Epithelial cell of proximal tubule (primary cell): ENCODE results near the gene SLX9. TPM values are rescaled to one million over a fixed set of nuclear protein-coding genes. Genes with fewer than 3 reads are reported as not detected.

Source experiments
- DNase-seq: peaks from one replicate; pipeline ENCODE4 v3.0.0-alpha.2; 2011; ENCODE audit warnings: low read depth
- H3K4me3 ChIP-seq: 2 replicates; pipeline ENCODE4 v1.5.1; 2011; ENCODE audit warnings: low read depth, mild to moderate bottlenecking, low read length
- total RNA-seq: library from RNA; depleted of rRNA; stranded (reverse); fragments of >200 nt; gene quantifications from 2 replicates; pipeline ENCODE4 v1.2.3, GENCODE V29; 2015
- TF ChIP-seq, protein P1 (sequence below): conservative IDR thresholded peaks from 2 replicates; pipeline ENCODE4 v1.5.1; 2012; ENCODE audit warnings: low read depth, mild to moderate bottlenecking, low read length

SLX9 gene
- total RNA-seq, 1 donor from 2014 or later: 52.1 TPM

DNA sequence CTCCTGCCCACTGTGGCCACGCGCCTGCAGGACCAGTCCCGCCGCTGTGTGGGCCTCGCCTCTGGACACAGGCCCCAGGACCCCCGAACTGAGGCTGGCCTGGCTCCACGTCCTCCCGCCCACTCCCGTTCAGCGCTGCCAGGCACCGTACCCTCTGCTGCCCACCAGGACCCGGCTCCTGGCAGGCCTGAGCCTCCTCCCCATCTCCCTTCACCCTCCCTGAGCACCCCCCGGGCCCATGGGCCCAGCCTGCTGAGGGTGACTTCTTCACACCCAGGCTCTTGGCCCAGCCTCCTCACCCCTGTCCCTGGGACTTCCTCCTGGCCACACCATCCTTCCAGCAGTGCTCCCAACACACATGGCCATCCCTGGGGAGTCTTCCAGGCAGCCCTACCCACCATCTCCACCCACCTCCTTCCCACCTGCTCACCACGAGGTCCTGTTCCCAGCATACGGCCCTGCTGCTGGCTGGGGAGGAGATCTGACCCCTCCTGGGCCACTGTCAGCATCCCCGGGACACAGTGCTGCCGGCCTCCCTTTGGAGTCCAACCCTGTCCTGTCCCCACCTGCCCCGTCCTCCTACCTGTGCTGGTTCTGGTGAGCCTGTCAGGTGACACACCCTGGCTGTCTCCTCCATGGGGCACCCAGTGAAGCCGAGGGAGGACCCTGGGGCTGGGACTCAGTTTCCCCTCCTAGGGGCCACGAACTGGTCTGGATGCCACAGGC, 53.7 kb downstream of the SLX9 start:
- no peak overlapping the region for H3K4me3 ChIP-seq
- DNase-seq: no peak
- TF ChIP-seq, protein P1, sequence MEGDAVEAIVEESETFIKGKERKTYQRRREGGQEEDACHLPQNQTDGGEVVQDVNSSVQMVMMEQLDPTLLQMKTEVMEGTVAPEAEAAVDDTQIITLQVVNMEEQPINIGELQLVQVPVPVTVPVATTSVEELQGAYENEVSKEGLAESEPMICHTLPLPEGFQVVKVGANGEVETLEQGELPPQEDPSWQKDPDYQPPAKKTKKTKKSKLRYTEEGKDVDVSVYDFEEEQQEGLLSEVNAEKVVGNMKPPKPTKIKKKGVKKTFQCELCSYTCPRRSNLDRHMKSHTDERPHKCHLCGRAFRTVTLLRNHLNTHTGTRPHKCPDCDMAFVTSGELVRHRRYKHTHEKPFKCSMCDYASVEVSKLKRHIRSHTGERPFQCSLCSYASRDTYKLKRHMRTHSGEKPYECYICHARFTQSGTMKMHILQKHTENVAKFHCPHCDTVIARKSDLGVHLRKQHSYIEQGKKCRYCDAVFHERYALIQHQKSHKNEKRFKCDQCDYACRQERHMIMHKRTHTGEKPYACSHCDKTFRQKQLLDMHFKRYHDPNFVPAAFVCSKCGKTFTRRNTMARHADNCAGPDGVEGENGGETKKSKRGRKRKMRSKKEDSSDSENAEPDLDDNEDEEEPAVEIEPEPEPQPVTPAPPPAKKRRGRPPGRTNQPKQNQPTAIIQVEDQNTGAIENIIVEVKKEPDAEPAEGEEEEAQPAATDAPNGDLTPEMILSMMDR: no peak

DNA sequence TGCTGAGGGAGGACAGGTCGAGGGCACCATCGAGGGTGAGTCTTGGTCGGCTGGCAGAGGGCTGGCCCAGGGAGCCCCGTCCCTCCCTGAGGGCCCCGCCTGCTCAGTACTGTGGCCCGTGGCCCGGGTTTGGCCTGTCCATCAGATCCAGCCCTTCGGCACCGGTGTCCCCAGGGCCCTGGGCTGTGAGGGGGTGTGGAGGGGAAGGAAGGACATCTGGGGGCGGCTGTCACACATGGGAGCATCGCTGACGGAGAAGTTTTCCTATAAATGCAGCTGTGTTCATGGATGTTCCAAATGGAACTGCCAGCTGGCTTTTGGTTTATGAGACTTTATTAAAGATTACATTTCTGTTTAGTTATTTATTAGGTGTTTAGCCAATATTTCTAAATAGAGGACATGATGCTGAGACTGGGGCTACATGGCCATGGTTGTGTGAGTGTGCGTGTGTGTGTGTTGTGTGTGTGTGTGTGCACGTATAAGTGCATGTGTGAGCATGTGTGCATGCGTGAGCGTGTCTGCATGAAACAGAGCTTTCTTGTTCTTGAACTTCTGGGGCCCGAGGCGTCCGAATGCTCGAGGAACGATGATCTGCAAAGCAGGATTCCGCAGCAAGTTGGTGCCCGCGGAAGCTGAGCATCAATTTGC, 54.3 kb downstream of the SLX9 start:
- no peak for DNase-seq
- no peak overlapping the region for H3K4me3 ChIP-seq
- TF ChIP-seq, protein P1: no peak

DNA sequence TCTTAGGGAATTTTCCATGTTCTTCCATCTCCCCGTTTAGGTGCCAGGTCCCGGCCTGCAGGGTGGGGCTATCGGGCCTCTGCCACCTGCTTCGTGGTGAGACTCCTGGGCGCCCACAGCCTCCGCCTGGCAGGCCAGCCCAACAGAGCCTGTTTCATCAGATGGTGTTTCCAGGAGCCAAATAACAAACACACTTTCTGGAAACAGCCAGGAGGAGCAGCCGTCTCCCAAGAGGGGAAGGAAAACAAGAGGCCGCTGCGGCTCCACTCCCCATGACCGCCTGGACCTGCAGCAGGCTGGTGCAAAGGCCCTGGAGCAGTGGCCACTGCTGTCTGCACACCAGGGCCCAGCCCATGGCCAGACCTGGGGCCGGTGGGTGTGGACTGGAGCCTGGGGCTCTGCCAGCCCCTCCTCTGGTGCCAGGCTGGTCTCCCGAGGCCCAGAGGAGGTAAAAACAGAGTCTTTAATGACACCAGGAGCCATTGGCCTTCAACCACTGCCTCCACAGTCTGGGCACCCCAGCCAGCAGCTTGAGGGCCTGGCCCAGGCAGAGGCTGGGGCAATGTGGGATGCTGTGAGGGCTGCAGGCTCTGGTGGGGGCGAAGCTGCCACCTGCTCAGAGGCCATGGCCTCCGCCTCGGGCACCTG, 55.0 kb downstream of the SLX9 start:
- TF ChIP-seq, protein P1: no peak
- H3K4me3 ChIP-seq: no peak overlapping the region
- DNase-seq: no peak

DNA sequence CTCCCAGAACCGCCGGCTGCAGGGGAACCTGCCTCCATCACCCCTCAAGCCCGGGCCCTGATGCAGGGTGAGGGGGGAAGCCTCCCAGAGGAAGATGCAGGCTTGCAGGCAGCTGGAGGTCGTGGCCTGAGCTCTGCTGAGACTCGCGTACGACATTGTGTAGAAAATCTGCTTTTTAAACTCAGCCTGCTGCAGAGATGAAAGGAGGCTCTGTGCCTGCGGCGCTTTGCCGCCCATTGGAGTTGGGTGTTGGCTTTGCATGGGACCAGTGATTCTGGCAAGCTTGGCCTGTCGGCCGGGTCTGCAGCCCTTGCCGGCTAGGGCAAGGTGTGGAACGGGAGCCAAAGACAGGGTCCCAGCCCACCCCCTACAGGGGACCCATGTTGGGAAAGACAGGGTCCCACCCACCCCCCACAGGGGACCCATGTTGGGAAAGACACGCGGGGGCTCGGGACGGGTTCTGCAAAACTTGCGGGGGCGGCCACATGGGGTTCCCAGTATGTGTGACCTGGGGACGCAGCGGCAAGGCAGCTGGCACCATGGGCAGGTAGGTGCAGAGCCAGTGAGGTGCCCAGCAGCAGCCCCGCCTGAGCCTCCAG, 55.6 kb downstream of the SLX9 start:
- TF ChIP-seq, protein P1: no peak
- DNase-seq: no peak
- H3K4me3 ChIP-seq: no peak overlapping the region

DNA sequence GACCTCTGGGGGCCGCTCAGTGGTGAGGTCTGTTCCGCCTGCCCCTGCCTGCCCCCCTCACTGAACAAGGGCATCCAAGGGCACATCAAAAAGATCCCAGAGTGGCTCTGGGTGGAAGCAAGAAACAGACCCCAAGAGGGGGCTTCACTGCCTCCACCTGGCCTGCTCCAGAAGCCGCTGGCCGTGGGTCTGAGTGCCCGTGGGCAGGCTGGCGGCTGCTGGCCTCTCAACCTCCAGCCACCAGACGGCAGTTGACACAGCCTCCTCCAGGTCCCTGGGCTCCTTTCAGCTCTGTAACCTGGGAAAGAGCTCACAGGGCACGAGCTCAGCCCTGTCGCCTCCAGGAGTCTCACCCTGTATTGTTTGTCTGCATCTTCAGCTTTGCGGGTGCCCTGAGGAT, 56.3 kb downstream of the SLX9 start:
- TF ChIP-seq, protein P1: no peak
- DNase-seq: no peak
- no peak overlapping the region for H3K4me3 ChIP-seq

DNA sequence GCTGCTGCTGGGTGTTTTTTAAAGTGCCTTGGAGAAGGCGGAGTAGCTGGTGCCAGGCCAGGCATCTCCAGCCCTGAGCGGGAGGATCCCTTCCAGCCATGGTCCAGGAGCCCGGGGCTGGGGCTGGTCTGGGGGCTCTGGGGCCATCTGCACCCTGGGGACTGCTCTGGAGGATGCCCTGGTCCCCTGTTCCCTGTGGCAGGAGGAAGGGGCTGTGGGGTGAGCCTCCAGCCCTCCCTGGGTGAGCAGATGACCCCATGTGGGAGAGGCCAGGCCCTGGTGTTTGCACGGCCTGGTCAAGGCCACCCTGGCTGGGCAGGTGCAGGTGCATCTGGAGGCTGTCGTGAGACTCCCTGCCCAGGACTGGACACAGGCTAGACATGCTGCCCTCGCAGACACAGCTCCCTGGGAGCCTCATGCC, 56.7 kb downstream of the SLX9 start:
- TF ChIP-seq, protein P1: no peak
- no peak for DNase-seq
- no peak overlapping the region for H3K4me3 ChIP-seq
